ENCODE measurements around the gene ANKRD65. TPM values are rescaled to one million over a fixed set of nuclear protein-coding genes. Genes with fewer than 3 reads are reported as not detected.
A peak's percentile ranks its signal among the peaks of the same experiment; 100 is the strongest.

ANKRD65 gene
- total RNA-seq, 2 donors from 2014 or later, result 11.2 to 15.5 TPM

- peaks cover 0 to 7% of the 10 kb centered on the region in 2 donors for H3K36me3 ChIP-seq (replicated peaks in 1 of 2; ENCODE audit: insufficient read depth in 1 of 2, low read depth in 2 of 2)
- no peaks in the 10 kb centered on the region for H3K9me3 ChIP-seq
- TF ChIP-seq POLR2A (IDR thresholded peaks at IDR 0.05), result no peak
- TF ChIP-seq CTCF (IDR thresholded peaks at IDR 0.05), result no peak
- H3K4me3 ChIP-seq, result peak overlapping the region; percentile 84 to 96
- peak overlapping the region; percentile 39 to 85 (median 68) for H3K27ac ChIP-seq
- intact Hi-C loops (cut with DNase I), result loop anchor here (5.0 to 10.0 kb wide), 2 partner anchors 37 to 95 kb away; partner anchors contain the start of gene VWA1
- WGBS, 2 donors, result 3 to 38% methylated on average over 2 to 31 of the region's 34 CpGs
- DNase-seq (no peak), ATAC-seq (no peak)
- H3K27me3 ChIP-seq, result no peaks in the 10 kb centered on the region
- peaks cover 36% of the 10 kb centered on the region for H3K4me1 ChIP-seq
Measured at GRCh38 chr1:1399872-1400575, 21.1 kb downstream of the ANKRD65 start.

GRCh38 chr1:1399187-1399871, 21.7 kb downstream of the ANKRD65 start, which contains the start of gene CCNL2:
CCNL2 (minus strand) TSS chr1:1399335; CDS start chr1:1399306, 29 bp downstream.
- TF ChIP-seq CTCF (IDR thresholded peaks at IDR 0.05) (peak; percentile 56 to 90 (median 77)), POLR2A (IDR thresholded peaks at IDR 0.05) (peak in 2 of 3 donors; percentile 61 to 63)
- ATAC-seq (peak; percentile 98), DNase-seq (peak; percentile 99)
- Histone ChIP-seq H3K4me1 (peaks cover 34% of the 10 kb centered on the region), H3K36me3 (replicated peaks in 1 of 2; ENCODE audit: insufficient read depth in 1 of 2, low read depth in 2 of 2) (peaks cover 0 to 12% of the 10 kb centered on the region in 2 donors), H3K27me3 (no peaks in the 10 kb centered on the region), H3K27ac (peak within 1 kb of the TSS; percentile 39 to 85 (median 74)), H3K4me3 (peak within 1 kb of the TSS; percentile 96 to 98), H3K9me3 (no peaks in the 10 kb centered on the region)
- 0% methylated on average over 85 of the region's 86 CpGs; no CpG with 5 or more reads in 1 of the 2 donors for WGBS, 2 donors
- intact Hi-C loops (cut with DNase I), result loop anchor here (10.0 kb wide), 1 partner anchor 95 kb away; no protein-coding TSS in a partner anchor

- 0% methylated on average over 1 to 41 of the region's 54 CpGs for WGBS, 2 donors
- Histone ChIP-seq H3K4me3 (peak overlapping the region; percentile 96 to 98), H3K27me3 (no peaks in the 10 kb centered on the region), H3K36me3 (replicated peaks in 1 of 2; ENCODE audit: insufficient read depth in 1 of 2, low read depth in 2 of 2) (peaks cover 0 to 14% of the 10 kb centered on the region in 2 donors), H3K9me3 (no peaks in the 10 kb centered on the region), H3K27ac (peak overlapping the region; percentile 32 to 85 (median 74)), H3K4me1 (peaks cover 34% of the 10 kb centered on the region)
- DNase-seq, result no peak
- TF ChIP-seq CTCF (IDR thresholded peaks at IDR 0.05), result no peak
- no peak for TF ChIP-seq POLR2A (IDR thresholded peaks at IDR 0.05)
- intact Hi-C loops (cut with DNase I), result loop anchor here (10.0 kb wide), 1 partner anchor 96 kb away; no protein-coding TSS in a partner anchor
- peak; percentile 1 for ATAC-seq
Measured at GRCh38 chr1:1398677-1399186, 22.3 kb downstream of the ANKRD65 start.

GRCh38 chr1:1397839-1398523, 23.1 kb downstream of the ANKRD65 start:
- no peaks in the 10 kb centered on the region for H3K9me3 ChIP-seq
- WGBS, 2 donors, result 45 to 51% methylated on average over 19 of the region's 19 CpGs
- ATAC-seq (no peak), DNase-seq (no peak)
- no peaks in the 10 kb centered on the region for H3K27me3 ChIP-seq
- H3K4me3 ChIP-seq, result peak overlapping the region; percentile 96 to 98
- intact Hi-C loops (cut with DNase I), result loop anchor here (10.0 kb wide), 1 partner anchor 97 kb away; no protein-coding TSS in a partner anchor
- H3K36me3 ChIP-seq (replicated peaks in 1 of 2; ENCODE audit: insufficient read depth in 1 of 2, low read depth in 2 of 2), result peaks cover 0 to 16% of the 10 kb centered on the region in 2 donors
- H3K4me1 ChIP-seq, result peaks cover 34% of the 10 kb centered on the region
- peak overlapping the region in 2 of 4 donors; percentile 65 to 85 for H3K27ac ChIP-seq
- TF ChIP-seq CTCF (IDR thresholded peaks at IDR 0.05), result no peak
- TF ChIP-seq POLR2A (IDR thresholded peaks at IDR 0.05), result no peak

All from body of pancreas (tissue), 4 donors.